Measurements from ENCODE around the gene SPAG6. TPM values are rescaled to one million over a fixed set of nuclear protein-coding genes. Genes with fewer than 3 reads are reported as not detected.

SPAG6 gene
- total and polyA plus RNA-seq, 2 of the 8 experiments (the other 6 are each of a cell fraction or from before 2014, with no cell fraction given): 0.14 TPM; not detected in 1

DNA sequence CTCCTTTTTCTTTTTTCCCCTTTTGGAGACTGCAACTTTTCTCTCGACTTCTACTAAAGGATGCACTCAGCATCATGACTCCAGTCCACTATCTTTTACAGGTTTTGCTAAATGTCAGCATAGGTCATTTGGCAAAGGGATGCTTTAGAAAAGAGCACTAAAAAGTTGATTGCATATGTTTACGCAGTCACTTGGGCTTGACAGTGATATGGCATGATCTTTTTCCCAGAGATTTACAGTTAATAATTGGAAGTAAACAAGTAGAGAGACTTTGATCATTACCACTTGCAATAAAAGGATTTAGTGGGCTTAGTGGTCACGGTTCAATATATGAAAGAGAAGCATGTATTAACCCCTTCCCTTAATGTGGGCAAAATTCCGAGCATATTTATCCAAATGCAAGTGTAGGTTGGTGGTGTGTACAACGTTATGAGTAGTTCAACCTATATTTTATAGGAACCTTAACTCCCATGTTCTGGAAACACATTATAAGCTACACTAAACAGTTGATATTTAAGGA lies 22.6 kb upstream of the SPAG6 start (continued):
- no peak for TF ChIP-seq POU5F1 (IDR thresholded peaks at IDR 0.05; ENCODE audit: low read depth, low read length)

Data from H1 (cell line).